GM12878 (cell line): Measurements from ENCODE around the gene PRDM16. TPM values are rescaled to one million over a fixed set of nuclear protein-coding genes. Genes with fewer than 3 reads are reported as not detected.

ENCODE experiments used
- ATAC-seq: fragments of 200-7000 bp; cut with Tn5 transposase; 3 replicates; pipeline ENCODE4 v1.9.1; 2020; ENCODE audit warnings: mild to moderate bottlenecking, moderate library complexity
- BruUV-seq: library from RNA; stranded (reverse); fragments of 400-500 nt; replicated peaks from 2 replicates; lab custom pipeline; 2021; lab: Mats Ljungman, UMichigan
- CTCF ChIA-PET: fragments of 300-600 bp; sonication (Branson Sonifier 250); formaldehyde crosslinking; extraction: SDS; loops from one replicate; lab custom pipeline; 2021; ENCODE audit warnings: inconsistent platforms; lab: Yijun Ruan, JAX
- POLR2A ChIA-PET: fragments of 350-600 bp; formaldehyde crosslinking; extraction: SDS; loops from one replicate; lab custom pipeline; 2021; ENCODE audit warnings: inconsistent platforms; lab: Charles Lee
- RAD21 ChIA-PET: fragments of 300-600 bp; sonication (Branson Sonifier 250); formaldehyde crosslinking; loops from one replicate; lab custom pipeline; 2023; ENCODE audit warnings: antibody characterized with exemption; ENCODE audit not compliant: unreplicated experiment; lab: Charles Lee
- SMC1A ChIA-PET: fragments of 300-600 bp; sonication (Branson Sonifier 250); formaldehyde crosslinking; loops from one replicate; lab custom pipeline; 2023; ENCODE audit not compliant: unreplicated experiment, uncharacterized antibody; lab: Charles Lee
- DNase-seq: peaks from one replicate; pipeline ENCODE4 v3.0.0-alpha.2; 2011; ENCODE audit warnings: low read depth, low spot score
- FAIRE-seq: peaks from 3 replicates; lab custom pipeline; 2011; peaks lifted over from hg19 to GRCh38; lab: Jason Lieb, UNC
- H2AFZ ChIP-seq: 2 replicates; pipeline ENCODE4 v1.6.0; 2011; ENCODE audit warnings: low read depth, low read length, control low read depth; ENCODE audit not compliant: control insufficient read depth
- H3K27ac ChIP-seq: 2 replicates; pipeline ENCODE4 v1.5.1; 2011; ENCODE audit warnings: control low read depth; ENCODE audit not compliant: control insufficient read depth, insufficient read depth
- H3K27me3 ChIP-seq, 2 experiments: replicated peaks in 1 of 2; 2 replicates each; pipeline versions ENCODE4 v1.6.0 to v1.6.1; 2011; ENCODE audit warnings: low read length in 1 of 2; ENCODE audit not compliant: control insufficient read depth in 2 of 2, insufficient read depth in 2 of 2
- H3K36me3 ChIP-seq, 2 experiments: 2 replicates each; pipeline ENCODE4 v1.5.1; 2011; ENCODE audit warnings: low read length in 1 of 2; ENCODE audit not compliant: control insufficient read depth in 2 of 2, insufficient read depth in 2 of 2
- H3K4me1 ChIP-seq: 2 replicates; pipeline ENCODE4 v1.6.1; 2011; ENCODE audit warnings: mild to moderate bottlenecking, low read length, moderate library complexity, mixed read lengths; ENCODE audit not compliant: control insufficient read depth, insufficient read depth
- H3K4me2 ChIP-seq: 2 replicates; pipeline ENCODE4 v1.6.0; 2011; ENCODE audit warnings: control low read depth; ENCODE audit not compliant: control insufficient read depth, insufficient read depth
- H3K4me3 ChIP-seq: fragments of 200-600 bp; sonication (generic); 2 replicates; pipeline ENCODE4 v1.5.1; 2016
- H3K79me2 ChIP-seq: 2 replicates; pipeline ENCODE4 v1.6.0; 2011; ENCODE audit warnings: low read length; ENCODE audit not compliant: control insufficient read depth, insufficient read depth
- H3K9ac ChIP-seq: 2 replicates; pipeline ENCODE4 v1.8.0; 2011; ENCODE audit warnings: low read length, control low read depth, mixed read lengths; ENCODE audit not compliant: control insufficient read depth, insufficient read depth
- H3K9me3 ChIP-seq: replicated peaks from 3 replicates; pipeline ENCODE4 v1.5.1; 2011; ENCODE audit warnings: mild to moderate bottlenecking, low read length; ENCODE audit not compliant: control insufficient read depth, insufficient read depth
- H4K20me1 ChIP-seq: 2 replicates; pipeline ENCODE4 v1.6.0; 2011; ENCODE audit not compliant: control insufficient read depth, insufficient read depth
- CHD1 ChIP-seq: IDR thresholded peaks from 2 replicates; pipeline ENCODE4 v1.6.1; 2012; ENCODE audit warnings: low read depth, low read length, improper control_type of control experiment
- E4F1 ChIP-seq: fragments of 450-650 bp; IDR thresholded peaks from 2 replicates; pipeline ENCODE4 v1.6.1; 2018; ENCODE audit warnings: borderline replicate concordance, mild to moderate bottlenecking; ENCODE audit not compliant: partially characterized antibody
- FOS ChIP-seq: IDR thresholded peaks from 3 replicates; pipeline ENCODE4 v1.6.1; 2011; ENCODE audit warnings: borderline replicate concordance; ENCODE audit not compliant: insufficient read length; ENCODE audit errors: extremely low read depth
- IKZF1 ChIP-seq: fragments of 450-650 bp; conservative IDR thresholded peaks from 2 replicates; pipeline ENCODE4 v1.6.1; 2017; ENCODE audit warnings: antibody characterized with exemption, mild to moderate bottlenecking
- JUND ChIP-seq: IDR thresholded peaks from 2 replicates; pipeline ENCODE4 v1.6.1; 2012; ENCODE audit warnings: low read depth, mild to moderate bottlenecking, low read length, improper control_type of control experiment, moderate library complexity
- MEF2B ChIP-seq: fragments of 450-650 bp; IDR thresholded peaks from 2 replicates; pipeline ENCODE4 v1.6.1; 2018; ENCODE audit warnings: mild to moderate bottlenecking, moderate library complexity; ENCODE audit not compliant: partially characterized antibody, poor library complexity, severe bottlenecking
- MTA2 ChIP-seq: fragments of 450-650 bp; IDR thresholded peaks from 2 replicates; pipeline ENCODE4 v1.6.1; 2016; ENCODE audit warnings: low read depth, mild to moderate bottlenecking, moderate library complexity
- MTA3 ChIP-seq: IDR thresholded peaks from 2 replicates; pipeline ENCODE4 v1.6.1; 2012; ENCODE audit warnings: low read length, inconsistent platforms, borderline replicate concordance
- MYB ChIP-seq: fragments of 150-350 bp; IDR thresholded peaks from 2 replicates; pipeline ENCODE4 v1.6.1; 2014; ENCODE audit warnings: mild to moderate bottlenecking, low read depth, low read length, borderline replicate concordance
- RAD51 ChIP-seq: fragments of 450-650 bp; IDR thresholded peaks from 2 replicates; pipeline ENCODE4 v1.6.1; 2016; ENCODE audit warnings: moderate library complexity, mild to moderate bottlenecking, inconsistent platforms
- RBBP5 ChIP-seq: fragments of 200-600 bp; sonication (generic); conservative IDR thresholded peaks from 2 replicates; pipeline ENCODE4 v1.6.1; 2016
- SMAD5 ChIP-seq: IDR thresholded peaks from 2 replicates; pipeline ENCODE4 v1.6.1; 2016; ENCODE audit warnings: antibody characterized with exemption, low read depth
- SMC3 ChIP-seq: IDR thresholded peaks from 2 replicates; pipeline ENCODE4 v1.6.1; 2011; ENCODE audit warnings: low read length, improper control_type of control experiment, borderline replicate concordance
- SREBF2 ChIP-seq: IDR thresholded peaks from 2 replicates; pipeline ENCODE4 v1.6.1; 2012; ENCODE audit warnings: mild to moderate bottlenecking, low read length
- SUZ12 ChIP-seq: fragments of 200-600 bp; sonication (generic); IDR thresholded peaks from one replicate; pipeline ENCODE4 v1.6.1; 2018; ENCODE audit warnings: antibody characterized with exemption, mild to moderate bottlenecking; ENCODE audit not compliant: unreplicated experiment
- TBL1XR1 ChIP-seq: IDR thresholded peaks from 2 replicates; pipeline ENCODE4 v1.6.1; 2012; ENCODE audit warnings: low read depth, low read length, improper control_type of control experiment
- USF2 ChIP-seq: IDR thresholded peaks from 2 replicates; pipeline ENCODE4 v1.6.1; 2011; ENCODE audit warnings: low read depth, low read length, improper control_type of control experiment, borderline replicate concordance
- ZNF687 ChIP-seq: fragments of 450-650 bp; IDR thresholded peaks from 2 replicates; pipeline ENCODE4 v1.6.1; 2017; ENCODE audit warnings: mild to moderate bottlenecking, moderate library complexity
- ZZZ3 ChIP-seq: IDR thresholded peaks from 2 replicates; pipeline ENCODE4 v1.6.1; 2011; ENCODE audit warnings: low read depth; ENCODE audit not compliant: control insufficient read depth, insufficient read length
- WGBS: methylation state at CpG from one replicate; pipeline ENCODE4 v1.1.6; 2016; ENCODE audit warnings: low lambda C conversion rate; ENCODE audit not compliant: insufficient replicate concordance, insufficient coverage; ENCODE audit errors: missing lambda C conversion rate; 5-methylcytosine and 5-hydroxymethylcytosine counted together
- in situ Hi-C: fragments of 300-500 bp; cut with MboI; formaldehyde crosslinking; loops from 9 replicates; pipeline ENCODE4 v1.14.3; 2018; ENCODE audit warnings: mixed read lengths
- intact Hi-C: fragments of 100-400 bp; cut with micrococcal nuclease; formaldehyde crosslinking; loops from one replicate; pipeline ENCODE4 v1.14.2; 2022; ENCODE audit not compliant: unreplicated experiment
- polyA plus RNA-seq, 11 experiments: library from polyadenylated mRNA; depleted of rRNA in 4 of 11; unstranded in 6 of 11; stranded (reverse) in 5 of 11; fragments of >200 nt; fragmentation: Nextera tagmentation in 4 of 11; fragmentation: Illumina TruSeq in 1 of 11; extraction: Ambion mirVana in 4 of 11; extraction: Trizol in 1 of 11; gene quantifications; 1 replicate in 1 of 11; 2 replicates in 10 of 11; pipeline versions ENCODE4 v1.2.1 to v1.2.3, GENCODE V29; 2011 to 2016; ENCODE audit warnings: inconsistent platforms in 2 of 11, missing spikeins in 2 of 11, low read depth in 1 of 11
- total RNA-seq, 4 experiments: library from RNA; depleted of rRNA in 3 of 4; stranded (reverse); fragments of >200 nt in 3 of 4; fragmentation: Illumina TruSeq in 1 of 4; extraction: Trizol in 1 of 4; gene quantifications; 2 replicates each; pipeline versions ENCODE4 v1.2.1 to v1.2.3, GENCODE V29; 2013 to 2021

The PRDM16 gene
- total and polyA plus RNA-seq, 10 of the 15 experiments (the other 5 are each of a cell fraction or from before 2014, with no cell fraction given), result 0.03 TPM; not detected in 9

GRCh38 chr1:3296826-3297225 lies 227.8 kb downstream of the PRDM16 start (continued):
- TF ChIP-seq MEF2B, result no peak
- TF ChIP-seq SUZ12, result no peak
- no peak for TF ChIP-seq CHD1
- TF ChIP-seq USF2, result no peak
- no peak for TF ChIP-seq MYB
- no peak for TF ChIP-seq RAD51
- no peak for TF ChIP-seq SMC3
- TF ChIP-seq IKZF1, result no peak
- TF ChIP-seq SREBF2, result no peak
- TF ChIP-seq SMAD5, result no peak
- no peak for TF ChIP-seq RBBP5
- TF ChIP-seq MTA3, result no peak
- TF ChIP-seq, all 136 proteins: peak for 0

GRCh38 chr1:3297756-3298155 lies 228.8 kb downstream of the PRDM16 start:
- WGBS, result 30% methylated on average over 7 of the region's 7 CpGs
- H3K79me2 ChIP-seq, result no peaks in the 10 kb centered on the region
- DNase-seq (no peak), ATAC-seq (no peak), FAIRE-seq (no peak)
- ChIA-PET SMC1A (no interaction called here), RAD21 (no interaction called here), POLR2A (no interaction called here), CTCF (no interaction called here)
- H3K4me1 ChIP-seq, result no peaks in the 10 kb centered on the region
- no peaks in the 10 kb centered on the region for H3K9me3 ChIP-seq
- no peak overlapping the region for H3K4me3 ChIP-seq
- H3K36me3 ChIP-seq, result no peaks in the 10 kb centered on the region
- H2AFZ ChIP-seq, result no peak overlapping the region
- intact Hi-C loops, result no loop called here
- no peaks in the 10 kb centered on the region for H4K20me1 ChIP-seq
- no TSS peak for BruUV-seq
- no peak overlapping the region for H3K27ac ChIP-seq
- H3K9ac ChIP-seq, result no peak overlapping the region
- no peaks in the 10 kb centered on the region for H3K27me3 ChIP-seq
- in situ Hi-C loops, result no loop called here
- no peak overlapping the region for H3K4me2 ChIP-seq
- TF ChIP-seq ZZZ3, result no peak
- no peak for TF ChIP-seq TBL1XR1
- TF ChIP-seq MTA2, result no peak
- no peak for TF ChIP-seq ZNF687
- TF ChIP-seq IKZF1, result no peak
- no peak for TF ChIP-seq JUND
- no peak for TF ChIP-seq FOS
- TF ChIP-seq E4F1, result no peak
